Loucy (cell line): Measurements from ENCODE around the gene RAP1GAP2.

Experiments used
- EZH2phosphoT487 ChIP-seq: fragments of 200-600 bp; IDR thresholded peaks from 2 replicates; pipeline ENCODE4 v1.6.1; 2018; ENCODE audit warnings: antibody characterized with exemption, mild to moderate bottlenecking, moderate library complexity, borderline replicate concordance
- TF ChIP-seq, protein P1 (sequence below): fragments of 200-600 bp; sonication (generic); conservative IDR thresholded peaks from 2 replicates; pipeline ENCODE4 v1.5.1; 2014; ENCODE audit warnings: mild to moderate bottlenecking, antibody characterized with exemption, low read length

DNA sequence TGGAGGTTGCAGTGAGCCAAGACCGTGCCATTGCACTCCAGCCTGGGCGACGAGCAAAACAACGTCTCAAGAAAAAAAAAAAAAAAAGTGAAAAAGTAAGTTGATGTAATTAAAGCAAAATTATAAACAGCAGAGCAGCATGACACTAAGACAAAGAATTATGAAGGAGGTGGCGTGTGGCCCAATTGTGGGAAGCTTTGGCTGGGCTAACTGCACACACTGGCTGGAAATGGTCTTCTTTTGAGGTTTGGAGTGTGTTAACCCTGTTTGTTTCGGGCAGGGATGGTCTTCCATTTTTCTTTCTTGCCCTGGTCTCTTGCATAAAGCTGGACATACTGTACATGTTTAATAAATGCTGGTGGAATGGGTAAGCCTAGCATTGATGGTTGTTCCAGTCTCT lies 54.8 kb downstream of the RAP1GAP2 start:
- TF ChIP-seq, protein P1, sequence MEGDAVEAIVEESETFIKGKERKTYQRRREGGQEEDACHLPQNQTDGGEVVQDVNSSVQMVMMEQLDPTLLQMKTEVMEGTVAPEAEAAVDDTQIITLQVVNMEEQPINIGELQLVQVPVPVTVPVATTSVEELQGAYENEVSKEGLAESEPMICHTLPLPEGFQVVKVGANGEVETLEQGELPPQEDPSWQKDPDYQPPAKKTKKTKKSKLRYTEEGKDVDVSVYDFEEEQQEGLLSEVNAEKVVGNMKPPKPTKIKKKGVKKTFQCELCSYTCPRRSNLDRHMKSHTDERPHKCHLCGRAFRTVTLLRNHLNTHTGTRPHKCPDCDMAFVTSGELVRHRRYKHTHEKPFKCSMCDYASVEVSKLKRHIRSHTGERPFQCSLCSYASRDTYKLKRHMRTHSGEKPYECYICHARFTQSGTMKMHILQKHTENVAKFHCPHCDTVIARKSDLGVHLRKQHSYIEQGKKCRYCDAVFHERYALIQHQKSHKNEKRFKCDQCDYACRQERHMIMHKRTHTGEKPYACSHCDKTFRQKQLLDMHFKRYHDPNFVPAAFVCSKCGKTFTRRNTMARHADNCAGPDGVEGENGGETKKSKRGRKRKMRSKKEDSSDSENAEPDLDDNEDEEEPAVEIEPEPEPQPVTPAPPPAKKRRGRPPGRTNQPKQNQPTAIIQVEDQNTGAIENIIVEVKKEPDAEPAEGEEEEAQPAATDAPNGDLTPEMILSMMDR, result no peak
- TF ChIP-seq EZH2phosphoT487, result no peak
